GM12874 (cell line): ENCODE data around the gene VAT1L.

ENCODE experiments used
- CTCF ChIP-seq: IDR thresholded peaks from 2 replicates; pipeline ENCODE4 v1.5.1; 2011; ENCODE audit warnings: low read depth, mild to moderate bottlenecking, control low read depth, low read length, moderate library complexity; ENCODE audit not compliant: insufficient read depth

VAT1L gene

GRCh38 chr16:77816293-77816692, 27.9 kb downstream of the VAT1L start:
- no peak for TF ChIP-seq CTCF

GRCh38 chr16:77820340-77820739, 32.0 kb downstream of the VAT1L start:
- TF ChIP-seq CTCF: no peak

GRCh38 chr16:77822661-77823060, 34.3 kb downstream of the VAT1L start:
- no peak for TF ChIP-seq CTCF

GRCh38 chr16:77823067-77823466, 34.7 kb downstream of the VAT1L start:
- no peak for TF ChIP-seq CTCF

GRCh38 chr16:77825196-77825595, 36.8 kb downstream of the VAT1L start:
- TF ChIP-seq CTCF: no peak

GRCh38 chr16:77827032-77827431, 38.7 kb downstream of the VAT1L start:
- TF ChIP-seq CTCF: no peak

- TF ChIP-seq CTCF: no peak
Measured at GRCh38 chr16:77833921-77834634, 45.7 kb downstream of the VAT1L start.
